ENCODE data around the gene ASTN2. TPM values are rescaled to one million over a fixed set of nuclear protein-coding genes. Genes with fewer than 3 reads are reported as not detected.

Gene ASTN2
- total and polyA plus RNA-seq, 2 experiments from 2014 or later, result 7.0 to 24.6 TPM

GRCh38 chr9:116464987-116465571 is 949.8 kb downstream of the ASTN2 start (continued):
- no peak for TF ChIP-seq ZNF462 (CRISPR knock-in tag; IDR thresholded peaks at IDR 0.05)
- TF ChIP-seq NANOG (IDR thresholded peaks at IDR 0.05; ENCODE audit: borderline replicate concordance), result no peak
- TF ChIP-seq ZNF114 (CRISPR knock-in tag; IDR thresholded peaks at IDR 0.05), result no peak

GRCh38 chr9:116464423-116464822 is 950.4 kb downstream of the ASTN2 start:
- no peak overlapping the region for H3K4me3 Mint-ChIP-seq
- DNase-seq (ENCODE audit: low spot score), result no peak
- Histone ChIP-seq H3K27ac (ENCODE audit: low read depth) (no peak overlapping the region), H3K27me3 (ENCODE audit: insufficient read depth) (no peaks in the 10 kb centered on the region), H3K79me2 (replicated peaks; ENCODE audit: insufficient read depth) (no peaks in the 10 kb centered on the region), H3K36me3 (ENCODE audit: insufficient read depth) (no peaks in the 10 kb centered on the region), H2AFZ (no peak overlapping the region), H4K20me1 (replicated peaks; ENCODE audit: insufficient read depth) (no peaks in the 10 kb centered on the region), H3F3A (replicated peaks; ENCODE audit: low read depth) (no peaks in the 10 kb centered on the region), H3K4me2 (no peak overlapping the region), H3K4me1 (ENCODE audit: insufficient read depth) (peaks cover 5% of the 10 kb centered on the region), H3K9me2 (ENCODE audit: insufficient read depth) (no peaks in the 10 kb centered on the region; the same call in 1 of the 2 replicates), H3K4me3 (no peak overlapping the region)
- peaks cover 3% of the 10 kb centered on the region for H3K27me3 Mint-ChIP-seq (ENCODE audit: insufficient read depth, low read depth, poor library complexity)
- ATAC-seq, result no peak
- peaks cover 24% of the 10 kb centered on the region for H3K4me1 Mint-ChIP-seq
- H3K36me3 Mint-ChIP-seq (ENCODE audit: low read depth), result peaks cover 3% of the 10 kb centered on the region; the same call in 1 of the 3 replicates
- H3K27ac Mint-ChIP-seq, result no peak overlapping the region
- H3K9me3 Mint-ChIP-seq, result no peaks in the 10 kb centered on the region
- TF ChIP-seq NANOG (IDR thresholded peaks at IDR 0.05; ENCODE audit: borderline replicate concordance), result no peak
- no peak for TF ChIP-seq REST (IDR thresholded peaks at IDR 0.05; ENCODE audit: unreplicated experiment)
- TF ChIP-seq CREB1 (CRISPR knock-in tag; IDR thresholded peaks at IDR 0.05; ENCODE audit: low read depth), result no peak
- no peak for TF ChIP-seq ZNF462 (CRISPR knock-in tag; IDR thresholded peaks at IDR 0.05)

Data from GM23338 (cell line).